Thyroid gland (tissue), 4 donors: ENCODE measurements around the gene SLC34A2.

Experiments
- POLR2A ChIP-seq, 2 donors: fragments of 450-650 bp; IDR thresholded peaks; one replicate each; pipeline ENCODE4 v1.6.1; 2017; ENCODE audit warnings: antibody characterized with exemption in 2 of 2, mild to moderate bottlenecking in 2 of 2, moderate library complexity in 1 of 2
- TF ChIP-seq, protein P1 (sequence below), 6 experiments: fragments of 200-600 bp in 3 of 6; fragments of 450-650 bp in 3 of 6; sonication (generic) in 3 of 6; IDR thresholded peaks; one replicate each; pipeline ENCODE4 v1.5.1; 2016 to 2019; ENCODE audit warnings: antibody characterized with exemption in 6 of 6, mild to moderate bottlenecking in 2 of 6, inconsistent platforms in 1 of 6, moderate library complexity in 1 of 6

DNA sequence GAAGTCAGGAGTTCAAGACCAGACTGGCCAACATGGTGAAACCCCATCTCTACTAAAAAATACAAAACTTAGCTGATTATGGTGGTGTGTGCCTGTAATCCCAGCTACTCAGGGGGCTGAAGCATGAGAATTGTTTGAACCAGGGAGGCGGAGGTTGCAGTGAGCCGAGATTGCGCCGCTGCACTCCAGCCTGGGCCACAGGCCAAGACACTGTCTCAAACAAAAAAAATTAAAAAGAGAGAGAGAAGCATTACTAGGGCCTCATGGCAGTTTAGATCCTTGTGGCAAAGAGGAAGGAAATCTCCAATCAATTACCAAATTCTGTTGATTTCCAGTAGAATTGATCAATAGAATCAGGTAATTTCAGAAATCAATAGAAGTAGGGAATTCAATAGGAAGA lies 16.8 kb upstream of the SLC34A2 start:
- no peak for TF ChIP-seq POLR2A (IDR thresholded peaks at IDR 0.05)
- TF ChIP-seq, protein P1, sequence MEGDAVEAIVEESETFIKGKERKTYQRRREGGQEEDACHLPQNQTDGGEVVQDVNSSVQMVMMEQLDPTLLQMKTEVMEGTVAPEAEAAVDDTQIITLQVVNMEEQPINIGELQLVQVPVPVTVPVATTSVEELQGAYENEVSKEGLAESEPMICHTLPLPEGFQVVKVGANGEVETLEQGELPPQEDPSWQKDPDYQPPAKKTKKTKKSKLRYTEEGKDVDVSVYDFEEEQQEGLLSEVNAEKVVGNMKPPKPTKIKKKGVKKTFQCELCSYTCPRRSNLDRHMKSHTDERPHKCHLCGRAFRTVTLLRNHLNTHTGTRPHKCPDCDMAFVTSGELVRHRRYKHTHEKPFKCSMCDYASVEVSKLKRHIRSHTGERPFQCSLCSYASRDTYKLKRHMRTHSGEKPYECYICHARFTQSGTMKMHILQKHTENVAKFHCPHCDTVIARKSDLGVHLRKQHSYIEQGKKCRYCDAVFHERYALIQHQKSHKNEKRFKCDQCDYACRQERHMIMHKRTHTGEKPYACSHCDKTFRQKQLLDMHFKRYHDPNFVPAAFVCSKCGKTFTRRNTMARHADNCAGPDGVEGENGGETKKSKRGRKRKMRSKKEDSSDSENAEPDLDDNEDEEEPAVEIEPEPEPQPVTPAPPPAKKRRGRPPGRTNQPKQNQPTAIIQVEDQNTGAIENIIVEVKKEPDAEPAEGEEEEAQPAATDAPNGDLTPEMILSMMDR (IDR thresholded peaks at IDR 0.05) = no peak
